HAP-1 (cell line): Measurements from ENCODE around the gene ARPC4.

Experiments
- DNase-seq, 2 experiments: peaks; one replicate each; pipeline ENCODE4 v3.0.0-alpha.2; 2016 to 2020; ENCODE audit warnings: low spot score in 2 of 2
- H3K27me3 ChIP-seq: fragments of 250-450 bp; sonication (Bioruptor Pico); 2 replicates; pipeline ENCODE4 v1.5.1; 2020; ENCODE audit warnings: low read depth, mild to moderate bottlenecking, moderate library complexity
- H3K36me3 ChIP-seq: fragments of 250-450 bp; sonication (Bioruptor Pico); replicated peaks from 2 replicates; pipeline ENCODE4 v1.5.1; 2020; ENCODE audit warnings: mild to moderate bottlenecking
- H3K4me1 ChIP-seq: fragments of 250-450 bp; sonication (Bioruptor Pico); 2 replicates; pipeline ENCODE4 v1.5.1; 2020; ENCODE audit warnings: mild to moderate bottlenecking
- H3K4me3 ChIP-seq: fragments of 250-450 bp; sonication (Bioruptor Pico); 2 replicates; pipeline ENCODE4 v1.5.1; 2020; ENCODE audit warnings: mild to moderate bottlenecking, moderate library complexity
- H3K9me3 ChIP-seq: fragments of 250-450 bp; sonication (Bioruptor Pico); 2 replicates; pipeline ENCODE4 v1.5.1; 2020; ENCODE audit warnings: mild to moderate bottlenecking, moderate library complexity
- in situ Hi-C: fragments of 300-500 bp; cut with MboI; formaldehyde crosslinking; loops from 3 replicates; pipeline ENCODE4 v1.14.3; 2020; ENCODE audit warnings: low sequenced_read_pairs, inconsistent platforms, mixed read lengths

The ARPC4 gene

GRCh38 chr3:9792405-9793160 is at the start of gene ARPC4, which contains the start of gene TADA3:
Gene ARPC4 (plus strand): TSS chr3:9793082. CDS start chr3:9793122, 40 bp downstream.
Gene TADA3 (minus strand): TSS chr3:9792473. CDS start chr3:9791466, 1,007 bp downstream.
- in situ Hi-C loops: no loop called here
- H3K4me3 ChIP-seq: peak within 1 kb of the TSS; percentile 98
- DNase-seq: peak; percentile 87 to 93
- H3K36me3 ChIP-seq: peaks cover 40% of the 10 kb centered on the region
- H3K9me3 ChIP-seq: no peaks in the 10 kb centered on the region; the same call in 1 of the 2 replicates
- H3K27me3 ChIP-seq: no peaks in the 10 kb centered on the region
- peaks cover 4% of the 10 kb centered on the region for H3K4me1 ChIP-seq

- Histone ChIP-seq H3K27me3 (no peaks in the 10 kb centered on the region), H3K4me1 (no peaks in the 10 kb centered on the region), H3K9me3 (no peaks in the 10 kb centered on the region), H3K36me3 (peaks cover 99% of the 10 kb centered on the region), H3K4me3 (no peak overlapping the region)
- no peak for DNase-seq
- in situ Hi-C loops: no loop called here
Measured at GRCh38 chr3:9743548-9743947, 49.3 kb upstream of the ARPC4 start.

GRCh38 chr3:9744162-9744561 is 48.7 kb upstream of the ARPC4 start:
- in situ Hi-C loops: no loop called here

GRCh38 chr3:9745521-9745920 is 47.4 kb upstream of the ARPC4 start:
- in situ Hi-C loops: no loop called here
- H3K9me3 ChIP-seq: no peaks in the 10 kb centered on the region
- H3K27me3 ChIP-seq: no peaks in the 10 kb centered on the region
- DNase-seq: no peak
- H3K4me1 ChIP-seq: peaks cover 5% of the 10 kb centered on the region
- H3K36me3 ChIP-seq: peaks cover 86% of the 10 kb centered on the region
- H3K4me3 ChIP-seq: no peak overlapping the region

More at GRCh38 chr3:9744162-9744561, 48.7 kb upstream of the ARPC4 start:
- DNase-seq: no peak
- Histone ChIP-seq H3K27me3 (no peaks in the 10 kb centered on the region), H3K9me3 (no peaks in the 10 kb centered on the region), H3K4me1 (peaks cover 3% of the 10 kb centered on the region), H3K4me3 (no peak overlapping the region), H3K36me3 (peaks cover 97% of the 10 kb centered on the region)

- in situ Hi-C loops: no loop called here
- Histone ChIP-seq H3K27me3 (no peaks in the 10 kb centered on the region), H3K36me3 (peaks cover 80% of the 10 kb centered on the region), H3K4me1 (peaks cover 5% of the 10 kb centered on the region), H3K4me3 (no peak overlapping the region), H3K9me3 (no peaks in the 10 kb centered on the region)
- no peak for DNase-seq
Measured at GRCh38 chr3:9746330-9746729, 46.6 kb upstream of the ARPC4 start.

GRCh38 chr3:9747267-9747666 is 45.6 kb upstream of the ARPC4 start:
- in situ Hi-C loops: no loop called here
- Histone ChIP-seq H3K4me3 (no peak overlapping the region), H3K27me3 (no peaks in the 10 kb centered on the region), H3K9me3 (no peaks in the 10 kb centered on the region), H3K4me1 (peaks cover 5% of the 10 kb centered on the region), H3K36me3 (peaks cover 80% of the 10 kb centered on the region)
- DNase-seq: no peak

- H3K27me3 ChIP-seq: no peaks in the 10 kb centered on the region
- H3K4me1 ChIP-seq: peaks cover 5% of the 10 kb centered on the region
- in situ Hi-C loops: no loop called here
- no peaks in the 10 kb centered on the region for H3K9me3 ChIP-seq
- H3K36me3 ChIP-seq: peaks cover 75% of the 10 kb centered on the region
- no peak for DNase-seq
- H3K4me3 ChIP-seq: no peak overlapping the region
Measured at GRCh38 chr3:9748031-9748430, 44.9 kb upstream of the ARPC4 start.

- H3K9me3 ChIP-seq: no peaks in the 10 kb centered on the region
- peaks cover 63% of the 10 kb centered on the region for H3K36me3 ChIP-seq
- H3K4me3 ChIP-seq: peak overlapping the region; percentile 57
- H3K27me3 ChIP-seq: no peaks in the 10 kb centered on the region
- in situ Hi-C loops: no loop called here
- H3K4me1 ChIP-seq: peaks cover 5% of the 10 kb centered on the region
- peak in 1 of 2 experiments; percentile 43 for DNase-seq
Measured at GRCh38 chr3:9749296-9749644, 43.6 kb upstream of the ARPC4 start.

- in situ Hi-C loops: no loop called here
- Histone ChIP-seq H3K36me3 (peaks cover 57% of the 10 kb centered on the region), H3K4me1 (peaks cover 5% of the 10 kb centered on the region), H3K27me3 (no peaks in the 10 kb centered on the region), H3K4me3 (peak within 1 kb of the TSS; percentile 57), H3K9me3 (no peaks in the 10 kb centered on the region)
- DNase-seq: peak; percentile 95 to 99
Measured at GRCh38 chr3:9749645-9750555, 43.0 kb upstream of the ARPC4 start, which contains the start of gene OGG1. Gene OGG1 (plus strand): TSS chr3:9749952. CDS start chr3:9750287, 335 bp downstream.

GRCh38 chr3:9750556-9751411 is 42.1 kb upstream of the ARPC4 start:
- no peaks in the 10 kb centered on the region for H3K9me3 ChIP-seq
- in situ Hi-C loops: no loop called here
- H3K27me3 ChIP-seq: no peaks in the 10 kb centered on the region
- DNase-seq: peak in 1 of 2 experiments; percentile 29
- H3K4me1 ChIP-seq: peaks cover 5% of the 10 kb centered on the region
- H3K36me3 ChIP-seq: peaks cover 51% of the 10 kb centered on the region
- peak overlapping the region; percentile 57 for H3K4me3 ChIP-seq

- Histone ChIP-seq H3K4me3 (no peak overlapping the region), H3K4me1 (no peaks in the 10 kb centered on the region), H3K27me3 (no peaks in the 10 kb centered on the region), H3K9me3 (no peaks in the 10 kb centered on the region), H3K36me3 (peaks cover 24% of the 10 kb centered on the region)
- DNase-seq: no peak
- in situ Hi-C loops: no loop called here
Measured at GRCh38 chr3:9754678-9755077, 38.2 kb upstream of the ARPC4 start.

GRCh38 chr3:9757427-9757826 is 35.5 kb upstream of the ARPC4 start:
- DNase-seq: no peak
- Histone ChIP-seq H3K4me1 (no peaks in the 10 kb centered on the region), H3K27me3 (no peaks in the 10 kb centered on the region), H3K36me3 (peaks cover 13% of the 10 kb centered on the region), H3K9me3 (no peaks in the 10 kb centered on the region), H3K4me3 (no peak overlapping the region)
- in situ Hi-C loops: no loop called here

- Histone ChIP-seq H3K27me3 (no peaks in the 10 kb centered on the region), H3K4me3 (no peak overlapping the region), H3K4me1 (no peaks in the 10 kb centered on the region), H3K9me3 (no peaks in the 10 kb centered on the region), H3K36me3 (peaks cover 6% of the 10 kb centered on the region)
- DNase-seq: no peak
- in situ Hi-C loops: no loop called here
Measured at GRCh38 chr3:9760779-9761505, 31.9 kb upstream of the ARPC4 start.
